Type B pancreatic cell (in vitro differentiated cells): ENCODE results near the gene TMEM9B. TPM values are rescaled to one million over a fixed set of nuclear protein-coding genes. Genes with fewer than 3 reads are reported as not detected.

ENCODE experiments used
- DNase-seq: peaks from one replicate; pipeline ENCODE4 v3.0.0; 2021; ENCODE audit warnings: mixed read lengths; ENCODE audit not compliant: unreplicated experiment; ENCODE audit errors: extremely low spot score
- H3K27ac Mint-ChIP-seq: 2 replicates; pipeline ENCODE4 v1.8.0; 2021; ENCODE audit warnings: mild to moderate bottlenecking, mixed read lengths
- H3K27me3 Mint-ChIP-seq: 2 replicates; pipeline ENCODE4 v1.8.0; 2021; ENCODE audit warnings: mixed read lengths
- H3K36me3 Mint-ChIP-seq: 2 replicates; pipeline ENCODE4 v1.8.0; 2021; ENCODE audit warnings: mixed read lengths
- H3K4me1 Mint-ChIP-seq: one replicate; pipeline ENCODE4 v1.8.0; 2021; ENCODE audit warnings: mixed read lengths; ENCODE audit not compliant: unreplicated experiment
- H3K4me3 Mint-ChIP-seq: 2 replicates; pipeline ENCODE4 v1.8.0; 2021; ENCODE audit warnings: mild to moderate bottlenecking, mixed read lengths
- H3K9me3 Mint-ChIP-seq: 2 replicates; pipeline ENCODE4 v1.8.0; 2021; ENCODE audit warnings: mixed read lengths
- total RNA-seq: library from RNA; stranded (reverse); gene quantifications from 2 replicates; pipeline ENCODE4 v1.2.1, GENCODE V29; 2021; ENCODE audit warnings: low replicate concordance
- TF ChIP-seq, protein P1 (sequence below): fragments of 200-600 bp; sonication (generic); conservative IDR thresholded peaks from 2 replicates; pipeline ENCODE4 v1.5.0; 2021; ENCODE audit warnings: antibody characterized with exemption, mild to moderate bottlenecking

TMEM9B gene
- total RNA-seq, 1 donor from 2014 or later = 26.1 TPM

DNA sequence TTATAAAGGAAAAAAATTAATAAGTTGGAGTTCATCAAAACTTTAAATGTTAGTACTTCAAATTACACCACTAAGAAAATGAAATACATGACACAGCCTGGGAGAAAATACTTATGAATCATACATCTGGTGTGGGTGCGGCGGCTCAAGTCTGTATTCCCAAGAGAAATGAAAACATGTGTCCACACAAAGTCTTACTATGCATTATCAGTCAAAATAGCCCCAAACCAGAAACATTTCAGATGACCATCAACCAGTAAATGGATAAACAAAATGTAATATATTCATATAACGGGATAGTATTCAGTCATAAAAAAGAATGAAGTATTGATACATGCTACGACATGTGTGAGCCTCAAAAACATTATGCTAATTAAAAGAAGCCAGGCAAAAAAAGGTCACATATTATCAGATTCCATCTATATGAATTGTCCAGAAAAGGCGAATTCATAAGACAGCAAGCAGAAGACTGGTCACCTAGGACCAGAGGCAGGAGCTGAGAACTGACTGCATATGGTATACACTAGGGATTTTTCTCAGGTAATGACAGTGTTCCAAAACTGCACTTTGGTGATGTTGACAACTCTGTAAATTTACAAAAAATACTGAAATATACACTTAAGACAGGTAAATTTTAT, 58.6 kb downstream of the TMEM9B start:
- Mint-ChIP-seq H3K27me3 (peaks cover 7% of the 10 kb centered on the region), H3K9me3 (peaks cover 9% of the 10 kb centered on the region), H3K36me3 (peaks cover 4% of the 10 kb centered on the region), H3K27ac (peak overlapping the region; percentile 30), H3K4me3 (no peak overlapping the region), H3K4me1 (peaks cover 18% of the 10 kb centered on the region)
- no peak for DNase-seq
- TF ChIP-seq, protein P1, sequence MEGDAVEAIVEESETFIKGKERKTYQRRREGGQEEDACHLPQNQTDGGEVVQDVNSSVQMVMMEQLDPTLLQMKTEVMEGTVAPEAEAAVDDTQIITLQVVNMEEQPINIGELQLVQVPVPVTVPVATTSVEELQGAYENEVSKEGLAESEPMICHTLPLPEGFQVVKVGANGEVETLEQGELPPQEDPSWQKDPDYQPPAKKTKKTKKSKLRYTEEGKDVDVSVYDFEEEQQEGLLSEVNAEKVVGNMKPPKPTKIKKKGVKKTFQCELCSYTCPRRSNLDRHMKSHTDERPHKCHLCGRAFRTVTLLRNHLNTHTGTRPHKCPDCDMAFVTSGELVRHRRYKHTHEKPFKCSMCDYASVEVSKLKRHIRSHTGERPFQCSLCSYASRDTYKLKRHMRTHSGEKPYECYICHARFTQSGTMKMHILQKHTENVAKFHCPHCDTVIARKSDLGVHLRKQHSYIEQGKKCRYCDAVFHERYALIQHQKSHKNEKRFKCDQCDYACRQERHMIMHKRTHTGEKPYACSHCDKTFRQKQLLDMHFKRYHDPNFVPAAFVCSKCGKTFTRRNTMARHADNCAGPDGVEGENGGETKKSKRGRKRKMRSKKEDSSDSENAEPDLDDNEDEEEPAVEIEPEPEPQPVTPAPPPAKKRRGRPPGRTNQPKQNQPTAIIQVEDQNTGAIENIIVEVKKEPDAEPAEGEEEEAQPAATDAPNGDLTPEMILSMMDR = no peak

DNA sequence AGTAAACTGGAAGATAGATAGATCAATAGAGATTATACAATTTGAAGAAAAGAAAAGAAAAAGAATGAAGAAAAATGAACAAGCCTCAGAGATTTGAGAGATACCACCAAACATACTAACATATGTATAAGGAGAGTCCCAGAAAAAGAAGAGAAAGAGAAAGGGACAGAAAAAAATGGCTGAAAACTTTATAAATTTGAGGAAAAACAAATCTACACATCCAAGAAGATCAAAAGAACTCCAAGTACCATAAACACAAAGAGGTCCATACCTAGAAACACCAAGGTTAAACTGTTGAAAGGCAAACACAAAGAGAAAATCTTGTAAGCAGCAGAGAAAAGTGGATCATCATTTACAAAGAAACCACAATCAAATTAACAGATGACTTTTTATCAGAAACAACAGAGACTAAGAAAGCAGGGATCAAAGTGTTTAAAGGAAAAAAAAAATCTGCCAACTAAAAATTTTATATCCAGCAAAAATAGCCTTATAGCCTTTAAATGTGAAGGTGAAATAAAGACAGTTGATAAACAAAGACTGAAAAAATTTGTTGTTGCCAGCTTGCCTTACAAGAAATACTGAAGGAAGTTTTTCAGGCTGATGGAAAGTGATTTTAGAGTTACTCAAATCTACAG, 65.0 kb downstream of the TMEM9B start:
- no peaks in the 10 kb centered on the region for H3K4me1 Mint-ChIP-seq
- H3K27ac Mint-ChIP-seq = no peak overlapping the region
- no peak overlapping the region for H3K4me3 Mint-ChIP-seq
- peaks cover 4% of the 10 kb centered on the region for H3K36me3 Mint-ChIP-seq
- H3K27me3 Mint-ChIP-seq = no peaks in the 10 kb centered on the region
- DNase-seq = no peak
- H3K9me3 Mint-ChIP-seq = peaks cover 7% of the 10 kb centered on the region
- TF ChIP-seq, protein P1 = no peak

Other genes with a start within 250 kb of the TMEM9B start
- 14.9 and 16.5 TPM in 2 replicates for gene AKIP1, start 53.3 kb downstream of the TMEM9B start, total RNA-seq
- gene C11orf16, start 31.5 kb downstream of the TMEM9B start, total RNA-seq = not detected in 2 replicates
- not detected in 2 replicates for gene ASCL3, start 21.4 kb downstream of the TMEM9B start, total RNA-seq
- 0.92 and 1.1 TPM in 2 replicates for gene NRIP3, start 39.6 kb upstream of the TMEM9B start, total RNA-seq
- 7.9 and 12.7 TPM in 2 replicates for gene SCUBE2, start 127.2 kb upstream of the TMEM9B start, total RNA-seq